ENCODE data around the gene U2AF1.
"Not testable (repeated sequence)": the region's sequence is repeated elsewhere in the genome, so short reads cannot be mapped to it uniquely, and the experiment has no call there.

Gene U2AF1

GRCh38 chr21:43106965-43107793, at the start of gene U2AF1:
U2AF1 (minus strand) TSS chr21:43107570; CDS start chr21:43107494, 76 bp downstream.
- DNase-seq = not testable (repeated sequence)

- not testable (repeated sequence) for DNase-seq
Measured at GRCh38 chr21:43153601-43154000, 46.2 kb upstream of the U2AF1 start.

GRCh38 chr21:43149344-43149743, 42.0 kb upstream of the U2AF1 start:
- not testable (repeated sequence) for DNase-seq

- not testable (repeated sequence) for DNase-seq
Measured at GRCh38 chr21:43147999-43148398, 40.6 kb upstream of the U2AF1 start.

GRCh38 chr21:43146637-43147036, 39.3 kb upstream of the U2AF1 start:
- DNase-seq = not testable (repeated sequence)

GRCh38 chr21:43141407-43141806, 34.0 kb upstream of the U2AF1 start:
- DNase-seq = not testable (repeated sequence)

- DNase-seq = not testable (repeated sequence)
Measured at GRCh38 chr21:43138944-43139343, 31.6 kb upstream of the U2AF1 start.

GRCh38 chr21:43134520-43134919, 27.1 kb upstream of the U2AF1 start:
- not testable (repeated sequence) for DNase-seq

- not testable (repeated sequence) for DNase-seq
Measured at GRCh38 chr21:43130094-43130493, 22.7 kb upstream of the U2AF1 start.

- DNase-seq = not testable (repeated sequence)
Measured at GRCh38 chr21:43115956-43116355, 8.6 kb upstream of the U2AF1 start.

GRCh38 chr21:43114483-43114882, 7.1 kb upstream of the U2AF1 start:
- not testable (repeated sequence) for DNase-seq

- DNase-seq = not testable (repeated sequence)
Measured at GRCh38 chr21:43109006-43109405, 1.6 kb upstream of the U2AF1 start.

- not testable (repeated sequence) for DNase-seq
Measured at GRCh38 chr21:43108177-43108576, 807 bp upstream of the U2AF1 start.

GRCh38 chr21:43107794-43108137, 396 bp upstream of the U2AF1 start:
- DNase-seq = not testable (repeated sequence)

- DNase-seq = not testable (repeated sequence)
Measured at GRCh38 chr21:43104642-43105041, 2.7 kb downstream of the U2AF1 start.

GRCh38 chr21:43102281-43102680, 5.1 kb downstream of the U2AF1 start:
- DNase-seq = not testable (repeated sequence)

- not testable (repeated sequence) for DNase-seq
Measured at GRCh38 chr21:43101676-43102075, 5.7 kb downstream of the U2AF1 start.

- not testable (repeated sequence) for DNase-seq
Measured at GRCh38 chr21:43101000-43101399, 6.4 kb downstream of the U2AF1 start.

GRCh38 chr21:43091979-43092614, 15.3 kb downstream of the U2AF1 start:
- not testable (repeated sequence) for DNase-seq

GRCh38 chr21:43090947-43091346, 16.4 kb downstream of the U2AF1 start:
- not testable (repeated sequence) for DNase-seq

- not testable (repeated sequence) for DNase-seq
Measured at GRCh38 chr21:43089463-43089862, 17.9 kb downstream of the U2AF1 start.

- DNase-seq = not testable (repeated sequence)
Measured at GRCh38 chr21:43082587-43083300, 24.6 kb downstream of the U2AF1 start.

- DNase-seq = not testable (repeated sequence)
Measured at GRCh38 chr21:43076643-43077042, 30.7 kb downstream of the U2AF1 start.

Measured in NCI-H1105 (cell line).